Measurements from ENCODE around the gene RNF187. TPM values are rescaled to one million over a fixed set of nuclear protein-coding genes. Genes with fewer than 3 reads are reported as not detected.

RNF187 gene
- total and polyA plus RNA-seq, 2 donors from 2014 or later: 85.2 to 137 TPM

DNA sequence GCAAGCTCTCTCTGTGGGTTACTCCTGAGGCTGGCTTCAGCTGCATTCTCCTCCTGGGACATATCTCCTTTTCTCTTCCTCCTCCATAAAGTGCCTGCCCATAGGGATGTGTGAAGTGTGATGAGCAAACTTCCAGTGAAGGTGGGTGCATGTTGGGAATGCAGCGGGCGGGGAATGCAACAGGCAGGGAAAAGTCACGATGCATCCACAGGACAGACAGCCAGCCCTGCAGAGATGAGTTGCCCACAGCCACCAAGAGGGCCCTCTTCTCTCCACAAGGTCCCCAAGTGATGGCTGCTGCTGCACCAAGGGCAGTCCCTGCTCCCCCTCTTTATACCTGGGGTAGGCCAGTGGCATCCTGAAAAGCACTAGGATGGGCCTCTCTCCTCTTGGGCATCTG lies 33.6 kb upstream of the RNF187 start:
- H3K9me3 ChIP-seq (ENCODE audit: control insufficient read depth in 2 of 3, insufficient read depth in 1 of 3, low read length in 3 of 3): no peaks in the 10 kb centered on the region
- FAIRE-seq (no peak), DNase-seq (no peak)
- H3K36me3 ChIP-seq (ENCODE audit: control insufficient read depth in 2 of 3, insufficient read depth in 3 of 3, low read length in 3 of 3): no peaks in the 10 kb centered on the region
- H3K27ac ChIP-seq (ENCODE audit: low read depth in 2 of 2, low read length in 2 of 2): no peak overlapping the region
- H3K4me1 ChIP-seq (ENCODE audit: control insufficient read depth in 2 of 3, insufficient read depth in 2 of 3, low read depth in 1 of 3, low read length in 3 of 3): no peaks in the 10 kb centered on the region
- intact Hi-C loops (cut with DNase I): no loop called here
- no peak overlapping the region for H3K9ac ChIP-seq (ENCODE audit: low read length in 3 of 3)
- no peaks in the 10 kb centered on the region for H3K27me3 ChIP-seq (ENCODE audit: control insufficient read depth, insufficient read depth, low read length)
- H3K4me3 ChIP-seq (ENCODE audit: low read length in 3 of 3): no peak overlapping the region
- TF ChIP-seq, protein P1, sequence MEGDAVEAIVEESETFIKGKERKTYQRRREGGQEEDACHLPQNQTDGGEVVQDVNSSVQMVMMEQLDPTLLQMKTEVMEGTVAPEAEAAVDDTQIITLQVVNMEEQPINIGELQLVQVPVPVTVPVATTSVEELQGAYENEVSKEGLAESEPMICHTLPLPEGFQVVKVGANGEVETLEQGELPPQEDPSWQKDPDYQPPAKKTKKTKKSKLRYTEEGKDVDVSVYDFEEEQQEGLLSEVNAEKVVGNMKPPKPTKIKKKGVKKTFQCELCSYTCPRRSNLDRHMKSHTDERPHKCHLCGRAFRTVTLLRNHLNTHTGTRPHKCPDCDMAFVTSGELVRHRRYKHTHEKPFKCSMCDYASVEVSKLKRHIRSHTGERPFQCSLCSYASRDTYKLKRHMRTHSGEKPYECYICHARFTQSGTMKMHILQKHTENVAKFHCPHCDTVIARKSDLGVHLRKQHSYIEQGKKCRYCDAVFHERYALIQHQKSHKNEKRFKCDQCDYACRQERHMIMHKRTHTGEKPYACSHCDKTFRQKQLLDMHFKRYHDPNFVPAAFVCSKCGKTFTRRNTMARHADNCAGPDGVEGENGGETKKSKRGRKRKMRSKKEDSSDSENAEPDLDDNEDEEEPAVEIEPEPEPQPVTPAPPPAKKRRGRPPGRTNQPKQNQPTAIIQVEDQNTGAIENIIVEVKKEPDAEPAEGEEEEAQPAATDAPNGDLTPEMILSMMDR (IDR thresholded peaks at IDR 0.05; ENCODE audit: borderline replicate concordance, extremely low read depth, insufficient read depth): no peak

DNA sequence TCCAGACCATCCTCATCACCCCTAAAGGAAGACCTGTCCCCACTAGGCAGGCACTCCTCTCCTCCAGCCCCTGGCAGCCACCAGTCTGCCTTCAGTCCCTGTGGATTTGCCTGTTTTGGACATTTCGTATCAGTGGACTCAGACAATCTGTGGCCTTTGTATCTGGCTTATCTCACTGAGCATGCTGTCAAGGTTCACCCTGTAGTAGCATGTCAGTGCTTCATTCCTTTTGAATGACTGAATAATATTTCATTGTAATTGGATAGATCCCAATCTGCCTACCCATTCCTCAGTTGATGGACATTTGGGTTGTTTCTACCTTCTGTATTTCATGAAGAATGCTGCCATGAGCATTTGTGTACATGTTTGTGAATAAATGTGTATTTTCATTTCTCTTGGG lies 32.9 kb upstream of the RNF187 start:
- Histone ChIP-seq H3K4me3 (ENCODE audit: low read length in 3 of 3) (no peak overlapping the region), H3K27ac (ENCODE audit: low read depth in 2 of 2, low read length in 2 of 2) (no peak overlapping the region), H3K27me3 (ENCODE audit: control insufficient read depth, insufficient read depth, low read length) (no peaks in the 10 kb centered on the region), H3K9ac (ENCODE audit: low read length in 3 of 3) (no peak overlapping the region), H3K9me3 (ENCODE audit: control insufficient read depth in 2 of 3, insufficient read depth in 1 of 3, low read length in 3 of 3) (no peaks in the 10 kb centered on the region), H3K4me1 (ENCODE audit: control insufficient read depth in 2 of 3, insufficient read depth in 2 of 3, low read depth in 1 of 3, low read length in 3 of 3) (no peaks in the 10 kb centered on the region), H3K36me3 (ENCODE audit: control insufficient read depth in 2 of 3, insufficient read depth in 3 of 3, low read length in 3 of 3) (no peaks in the 10 kb centered on the region)
- no peak for FAIRE-seq
- TF ChIP-seq, protein P1 (IDR thresholded peaks at IDR 0.05; ENCODE audit: borderline replicate concordance, extremely low read depth, insufficient read depth): no peak
- no peak for DNase-seq
- intact Hi-C loops (cut with DNase I): no loop called here

DNA sequence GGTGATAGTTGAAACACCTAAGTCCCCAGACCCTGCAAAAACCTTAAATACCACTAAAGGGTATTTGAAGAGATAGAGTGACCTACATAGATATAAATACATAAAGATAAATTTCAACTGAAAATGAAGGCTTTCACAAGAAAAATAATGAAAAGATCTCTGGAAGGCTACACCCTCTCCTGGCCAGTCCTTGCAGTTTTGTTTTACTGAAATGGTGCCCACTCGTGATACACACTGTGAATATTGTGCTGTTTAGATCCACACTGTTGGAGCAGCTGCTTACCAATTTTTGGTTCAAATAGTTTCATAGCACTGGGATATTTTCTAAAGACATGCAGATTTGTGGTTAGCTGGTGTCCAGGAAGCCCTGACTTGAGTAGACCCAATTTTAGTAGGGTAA lies 31.5 kb upstream of the RNF187 start:
- Histone ChIP-seq H3K4me3 (ENCODE audit: low read length in 3 of 3) (no peak overlapping the region), H3K9ac (ENCODE audit: low read length in 3 of 3) (no peak overlapping the region), H3K9me3 (ENCODE audit: control insufficient read depth in 2 of 3, insufficient read depth in 1 of 3, low read length in 3 of 3) (no peaks in the 10 kb centered on the region), H3K27ac (ENCODE audit: low read depth in 2 of 2, low read length in 2 of 2) (no peak overlapping the region), H3K36me3 (ENCODE audit: control insufficient read depth in 2 of 3, insufficient read depth in 3 of 3, low read length in 3 of 3) (no peaks in the 10 kb centered on the region), H3K27me3 (ENCODE audit: control insufficient read depth, insufficient read depth, low read length) (no peaks in the 10 kb centered on the region), H3K4me1 (ENCODE audit: control insufficient read depth in 2 of 3, insufficient read depth in 2 of 3, low read depth in 1 of 3, low read length in 3 of 3) (no peaks in the 10 kb centered on the region)
- TF ChIP-seq, protein P1 (IDR thresholded peaks at IDR 0.05; ENCODE audit: borderline replicate concordance, extremely low read depth, insufficient read depth): no peak
- FAIRE-seq (no peak), DNase-seq (no peak)
- intact Hi-C loops (cut with DNase I): no loop called here
